HG03442 (cell line): ENCODE measurements around the gene CDK5RAP3.
A peak's percentile ranks its signal among the peaks of the same experiment; 100 is the strongest.

Source experiments
- ATAC-seq: cut with Tn5 transposase; IDR thresholded peaks from one replicate; pipeline ENCODE4 v1.9.1; 2021; ENCODE audit warnings: mild to moderate bottlenecking, moderate library complexity; ENCODE audit not compliant: unreplicated experiment

Gene CDK5RAP3

DNA sequence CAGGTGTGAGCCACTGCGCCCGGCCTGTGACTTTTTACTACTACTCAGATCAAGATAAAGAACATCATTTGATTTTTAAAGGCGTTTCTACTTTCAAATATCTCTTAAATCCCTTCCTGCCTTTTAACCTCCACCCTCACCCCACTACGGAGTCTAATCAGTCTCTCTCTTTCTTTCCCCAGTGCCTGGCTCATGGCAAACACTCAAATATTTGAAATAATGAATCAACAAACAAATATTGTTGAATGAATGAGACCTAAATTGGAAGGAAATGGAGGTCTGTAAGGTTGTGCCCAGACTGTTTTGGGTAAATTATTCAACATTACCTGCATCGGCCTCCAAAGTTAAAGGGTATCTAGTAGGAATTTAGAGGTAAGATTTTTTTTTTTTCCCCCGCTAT is 52.0 kb downstream of the CDK5RAP3 start:
- ATAC-seq, result no peak

DNA sequence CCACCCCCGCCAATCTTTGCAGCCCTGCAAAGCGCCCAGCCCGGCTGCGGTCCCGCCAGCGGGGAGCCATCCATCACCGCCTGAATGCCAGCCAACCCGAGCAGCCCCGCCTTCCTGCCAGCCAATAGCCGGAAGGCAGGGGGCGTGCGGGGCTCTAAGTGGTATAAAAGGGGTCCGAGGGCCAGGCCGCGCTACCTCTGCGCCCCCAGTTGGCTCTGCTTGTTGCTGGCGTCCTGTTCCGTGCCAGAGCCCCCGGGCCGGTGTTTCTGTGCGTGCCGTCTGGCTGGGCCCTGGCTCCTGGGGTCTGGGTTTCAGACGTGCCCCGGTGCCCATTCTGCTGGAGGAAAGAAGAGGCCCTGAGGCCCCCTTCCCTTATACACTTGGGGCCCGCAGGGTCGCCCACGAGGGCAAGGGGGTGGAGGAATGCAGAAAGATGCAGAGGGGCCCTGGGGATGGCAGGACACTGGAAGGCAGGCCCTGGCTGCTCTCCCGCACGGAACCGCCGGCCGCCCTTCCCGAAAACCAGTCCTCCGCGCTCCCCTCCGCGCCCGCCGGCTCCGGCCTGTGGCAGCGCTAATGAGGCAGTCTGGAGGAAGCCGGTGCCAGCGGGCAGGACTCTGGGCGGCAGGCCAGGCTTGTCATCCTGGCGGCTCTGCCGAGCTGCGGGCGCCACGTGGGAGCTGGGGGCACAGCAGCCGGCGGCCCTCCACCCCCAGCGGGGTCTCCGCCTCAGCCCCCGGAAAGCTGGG is 52.7 kb downstream of the CDK5RAP3 start:
- no peak for ATAC-seq

DNA sequence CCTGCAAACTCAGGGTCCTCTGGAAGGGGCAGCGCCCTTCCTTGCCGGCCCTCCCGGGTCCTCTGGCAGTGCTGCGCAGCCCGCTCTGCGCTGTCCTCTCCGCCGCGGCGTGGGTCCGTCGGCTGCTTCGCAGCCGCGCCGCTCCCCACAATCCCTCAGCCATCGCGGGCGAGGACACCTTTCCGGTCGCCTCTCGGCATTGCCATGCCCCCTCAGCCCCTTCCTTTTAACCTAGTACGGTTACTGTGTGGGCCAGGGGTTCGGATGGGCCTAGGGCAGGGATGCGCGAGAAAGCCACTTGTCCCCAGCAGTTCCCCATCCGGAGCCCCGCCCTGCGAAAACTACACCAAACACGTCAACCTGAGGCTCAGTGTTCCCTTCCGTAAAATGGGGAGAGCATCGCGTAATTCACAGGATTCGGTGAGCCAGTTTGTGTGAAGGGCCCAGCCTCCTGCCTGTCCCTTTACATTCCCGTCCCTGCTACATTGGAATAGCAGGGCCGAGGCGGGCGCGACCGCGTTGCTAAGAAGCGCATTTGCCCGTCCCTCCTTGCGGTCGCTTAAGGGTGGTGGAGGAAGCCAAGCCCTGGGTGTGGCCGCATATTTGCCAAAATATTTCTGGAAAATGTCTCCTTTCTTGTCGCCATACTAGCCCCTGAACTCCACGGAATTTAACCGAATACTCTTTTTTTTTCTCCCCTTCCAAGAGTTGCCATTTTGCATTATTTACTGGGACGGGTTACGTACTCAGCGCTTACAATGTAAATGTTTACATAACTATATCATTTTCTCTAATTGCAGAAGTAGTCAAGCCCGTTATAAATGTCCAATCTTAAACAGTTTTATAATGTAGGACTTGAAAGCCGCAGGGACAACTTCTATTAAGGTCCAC is 53.5 kb downstream of the CDK5RAP3 start:
- peak; percentile 3 for ATAC-seq

DNA sequence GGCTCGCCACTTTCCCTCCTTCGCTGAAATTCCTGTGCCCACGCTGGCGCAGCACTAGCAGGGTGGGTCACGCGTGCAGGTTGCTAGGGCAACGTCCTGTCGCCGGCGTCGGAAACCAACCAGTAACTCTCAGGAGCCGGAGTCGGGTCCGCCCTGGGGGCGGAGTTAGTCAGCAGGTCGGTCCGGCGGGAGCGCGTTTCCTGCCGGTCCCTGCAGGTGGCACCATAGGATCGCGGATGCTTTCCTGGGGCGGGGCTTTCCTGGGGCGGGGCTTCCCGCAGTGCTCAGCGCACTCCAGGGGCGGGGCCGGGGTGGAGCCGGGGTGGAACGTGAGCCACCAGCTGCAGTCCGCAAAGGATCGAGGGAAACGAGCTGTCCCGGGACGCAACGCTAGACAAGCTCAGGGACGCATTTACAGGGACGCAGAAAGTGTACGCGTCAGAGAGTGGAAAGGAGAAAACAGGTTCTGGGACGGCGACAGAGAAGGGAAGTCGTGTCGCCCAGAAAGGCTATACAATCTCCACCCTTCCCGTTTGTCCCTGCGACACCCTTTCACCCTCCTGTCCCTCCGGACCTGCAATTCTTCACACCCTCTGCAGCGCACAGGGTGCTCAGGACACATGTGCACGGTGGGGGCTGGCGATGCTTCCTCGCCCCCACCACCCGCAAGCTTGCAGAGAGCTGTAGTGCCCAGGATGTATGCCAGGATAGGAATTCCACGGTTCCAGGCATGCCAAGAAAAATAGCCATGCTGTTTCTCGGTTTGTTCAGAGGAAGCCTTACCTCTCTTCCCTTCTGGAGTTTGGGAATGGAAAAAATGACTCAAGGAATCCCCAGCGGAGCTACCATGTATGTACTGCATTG is 54.4 kb downstream of the CDK5RAP3 start:
- peak; percentile 82 for ATAC-seq

DNA sequence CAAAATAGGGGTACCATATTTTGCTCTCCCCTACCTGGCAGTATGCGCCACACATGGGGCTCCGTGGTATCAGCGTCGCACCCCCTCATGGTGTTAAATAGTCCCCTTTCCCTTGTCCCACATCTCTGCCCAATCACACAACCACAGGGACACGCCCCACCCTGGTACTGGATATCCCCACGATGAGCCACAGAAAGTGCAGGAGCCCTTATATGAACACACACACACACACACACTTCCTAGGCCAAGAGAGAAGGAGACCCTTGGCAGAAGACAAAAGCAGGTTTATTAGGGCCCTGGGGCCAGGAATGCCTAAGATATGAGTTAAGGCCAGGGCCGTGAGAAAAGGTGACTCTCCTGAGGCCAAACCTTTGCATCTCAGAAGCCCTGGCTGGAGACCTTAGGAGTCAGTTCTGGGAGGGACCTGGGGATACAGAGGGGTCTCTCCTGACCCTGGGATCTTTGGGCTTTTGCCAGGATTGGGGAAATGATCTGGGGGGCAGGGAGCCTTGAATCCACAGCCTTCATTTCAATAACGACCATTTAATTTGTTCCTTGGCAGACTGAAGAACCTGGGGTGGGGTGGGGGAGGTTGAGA is 55.1 kb downstream of the CDK5RAP3 start:
- no peak for ATAC-seq

DNA sequence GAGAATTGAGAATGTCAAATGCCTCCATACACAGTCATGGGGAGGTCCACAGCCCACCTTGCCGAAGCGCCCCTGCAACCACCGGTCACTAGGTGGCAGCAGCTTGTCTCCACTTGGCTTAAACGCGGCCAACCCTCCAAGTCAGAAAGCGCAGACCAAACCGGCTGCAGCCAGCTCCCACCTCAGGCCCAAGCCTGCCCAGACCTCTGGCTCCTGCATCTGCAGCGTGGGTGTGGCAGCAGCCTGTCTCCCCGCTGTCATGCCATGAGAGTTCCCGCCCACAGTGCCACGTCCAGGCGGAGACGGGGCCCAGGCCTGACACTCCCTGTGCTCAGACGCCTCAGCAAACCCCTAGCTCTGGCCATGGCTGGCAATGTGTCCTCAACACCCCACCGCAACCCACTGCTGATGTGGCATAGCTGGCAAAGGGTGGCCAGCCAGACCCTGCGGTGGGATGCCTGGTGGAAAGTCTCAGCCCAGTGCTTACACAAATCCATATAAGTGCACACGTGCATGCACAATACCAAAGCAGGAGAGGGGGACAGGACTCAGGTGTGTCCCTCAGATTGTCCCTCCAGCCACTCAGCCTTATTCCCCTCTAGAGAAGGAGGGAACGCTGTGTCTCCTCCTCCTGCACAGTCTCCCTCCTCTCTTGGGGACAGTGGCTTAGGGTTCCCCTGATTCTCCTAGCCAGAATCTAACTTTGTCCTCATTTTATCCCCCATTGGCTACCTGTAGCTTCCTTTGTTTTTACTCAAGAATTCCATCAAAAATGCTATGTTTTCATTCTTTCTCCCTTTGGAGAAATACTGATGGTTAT is 55.8 kb downstream of the CDK5RAP3 start:
- no peak for ATAC-seq

DNA sequence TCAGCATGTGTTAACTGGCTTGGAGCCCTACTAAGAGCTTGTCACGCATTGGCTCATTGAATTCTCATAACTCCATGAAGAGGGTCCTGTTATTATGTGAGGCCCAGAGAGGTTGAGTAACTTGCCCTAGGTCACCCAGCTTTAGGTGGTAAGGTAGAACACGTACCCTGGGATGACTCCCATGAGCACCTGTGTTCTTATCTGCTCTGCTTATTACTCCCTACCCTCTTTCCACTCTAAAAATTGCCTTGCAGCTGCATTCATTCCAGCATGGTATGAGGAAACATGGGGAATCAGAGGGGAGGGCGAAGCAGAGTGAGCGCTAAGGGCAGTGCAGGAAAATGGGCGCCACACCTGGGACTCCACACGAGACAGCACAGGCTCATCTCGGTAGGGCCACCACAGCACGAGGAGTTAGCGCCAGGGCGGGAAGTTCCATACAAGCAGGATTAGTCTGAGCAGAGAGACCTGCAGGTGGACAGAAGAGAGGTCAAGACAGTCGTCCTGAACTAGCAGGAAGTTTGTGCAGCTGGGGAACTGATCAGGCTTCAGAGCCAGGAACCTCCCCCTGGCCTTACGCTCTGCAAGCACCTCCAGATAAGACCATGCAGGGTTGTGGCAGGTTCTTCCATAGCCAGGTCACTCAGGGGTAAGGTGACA is 56.5 kb downstream of the CDK5RAP3 start:
- no peak for ATAC-seq

DNA sequence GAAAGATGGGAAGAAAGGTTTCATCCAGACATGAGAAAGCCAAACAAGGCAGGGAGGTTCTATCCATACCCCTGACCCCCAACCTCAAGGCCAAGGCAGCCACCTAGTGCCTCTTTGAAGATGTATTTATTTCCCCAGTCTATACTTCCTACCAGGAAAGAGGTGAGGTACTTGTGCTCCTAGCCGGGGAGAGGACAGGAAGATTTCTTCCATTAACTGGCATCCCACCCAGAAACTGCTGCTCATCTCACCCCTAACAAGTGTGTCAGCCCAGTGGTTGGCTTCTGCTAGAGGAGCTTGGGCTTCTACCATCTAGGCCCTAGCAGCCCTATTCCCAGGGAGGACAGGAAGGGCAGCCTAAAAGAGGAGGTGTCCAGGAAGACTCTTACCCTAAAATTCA is 57.8 kb downstream of the CDK5RAP3 start:
- ATAC-seq, result no peak

DNA sequence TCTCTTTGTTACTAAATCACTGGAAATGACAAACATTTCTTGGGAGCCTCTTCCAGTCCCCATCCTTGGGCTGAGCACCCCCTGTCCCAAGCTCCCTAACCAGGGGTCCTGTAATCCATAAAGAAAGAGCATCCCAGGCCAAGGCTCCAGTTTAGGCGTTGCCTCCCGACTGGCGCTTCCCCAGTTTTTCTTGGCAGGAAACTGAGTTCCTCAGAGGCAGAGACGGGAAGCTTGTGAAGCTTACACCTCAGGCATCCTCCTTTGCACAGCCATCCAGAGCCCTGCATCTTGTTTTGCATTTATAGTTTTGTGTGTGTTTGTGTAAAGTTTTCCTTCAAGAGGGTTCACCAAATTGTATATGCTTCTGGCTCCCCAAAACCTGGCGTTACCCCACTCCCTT is 59.6 kb downstream of the CDK5RAP3 start:
- no peak for ATAC-seq
